Measurements from ENCODE around the gene SPATA13.

The SPATA13 gene

DNA sequence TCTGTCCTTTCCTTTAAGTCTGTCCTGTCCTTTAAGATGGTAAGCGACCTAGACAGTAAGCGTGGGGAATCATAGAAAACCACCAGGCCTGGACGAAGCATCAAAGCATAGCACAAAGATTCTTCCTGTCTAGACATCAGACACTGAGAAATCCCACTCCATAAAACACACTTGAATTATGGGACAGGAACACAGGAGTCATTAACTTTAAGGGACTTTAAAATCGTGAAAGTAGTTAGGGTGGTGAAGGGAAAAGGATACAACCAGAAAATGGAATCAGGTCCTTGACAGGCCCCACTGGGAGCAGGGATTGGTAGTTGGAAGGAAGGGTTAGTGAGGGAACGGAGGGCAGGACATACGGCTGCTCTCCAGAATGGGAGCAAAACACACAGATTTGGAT is 117.2 kb downstream of the SPATA13 start:
- no peaks in the 10 kb centered on the region for H3K36me3 Mint-ChIP-seq (ENCODE audit: low read depth)
- TF ChIP-seq, protein P1, sequence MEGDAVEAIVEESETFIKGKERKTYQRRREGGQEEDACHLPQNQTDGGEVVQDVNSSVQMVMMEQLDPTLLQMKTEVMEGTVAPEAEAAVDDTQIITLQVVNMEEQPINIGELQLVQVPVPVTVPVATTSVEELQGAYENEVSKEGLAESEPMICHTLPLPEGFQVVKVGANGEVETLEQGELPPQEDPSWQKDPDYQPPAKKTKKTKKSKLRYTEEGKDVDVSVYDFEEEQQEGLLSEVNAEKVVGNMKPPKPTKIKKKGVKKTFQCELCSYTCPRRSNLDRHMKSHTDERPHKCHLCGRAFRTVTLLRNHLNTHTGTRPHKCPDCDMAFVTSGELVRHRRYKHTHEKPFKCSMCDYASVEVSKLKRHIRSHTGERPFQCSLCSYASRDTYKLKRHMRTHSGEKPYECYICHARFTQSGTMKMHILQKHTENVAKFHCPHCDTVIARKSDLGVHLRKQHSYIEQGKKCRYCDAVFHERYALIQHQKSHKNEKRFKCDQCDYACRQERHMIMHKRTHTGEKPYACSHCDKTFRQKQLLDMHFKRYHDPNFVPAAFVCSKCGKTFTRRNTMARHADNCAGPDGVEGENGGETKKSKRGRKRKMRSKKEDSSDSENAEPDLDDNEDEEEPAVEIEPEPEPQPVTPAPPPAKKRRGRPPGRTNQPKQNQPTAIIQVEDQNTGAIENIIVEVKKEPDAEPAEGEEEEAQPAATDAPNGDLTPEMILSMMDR (IDR thresholded peaks at IDR 0.05) = no peak
- H3K27ac Mint-ChIP-seq = no peak overlapping the region
- H3K9me3 Mint-ChIP-seq = no peaks in the 10 kb centered on the region
- no peak overlapping the region for H3K4me3 Mint-ChIP-seq
- no peak for DNase-seq
- peaks cover 39% of the 10 kb centered on the region for H3K4me1 Mint-ChIP-seq
- H3K27me3 Mint-ChIP-seq (ENCODE audit: low read depth, poor library complexity) = peaks cover 4% of the 10 kb centered on the region

DNA sequence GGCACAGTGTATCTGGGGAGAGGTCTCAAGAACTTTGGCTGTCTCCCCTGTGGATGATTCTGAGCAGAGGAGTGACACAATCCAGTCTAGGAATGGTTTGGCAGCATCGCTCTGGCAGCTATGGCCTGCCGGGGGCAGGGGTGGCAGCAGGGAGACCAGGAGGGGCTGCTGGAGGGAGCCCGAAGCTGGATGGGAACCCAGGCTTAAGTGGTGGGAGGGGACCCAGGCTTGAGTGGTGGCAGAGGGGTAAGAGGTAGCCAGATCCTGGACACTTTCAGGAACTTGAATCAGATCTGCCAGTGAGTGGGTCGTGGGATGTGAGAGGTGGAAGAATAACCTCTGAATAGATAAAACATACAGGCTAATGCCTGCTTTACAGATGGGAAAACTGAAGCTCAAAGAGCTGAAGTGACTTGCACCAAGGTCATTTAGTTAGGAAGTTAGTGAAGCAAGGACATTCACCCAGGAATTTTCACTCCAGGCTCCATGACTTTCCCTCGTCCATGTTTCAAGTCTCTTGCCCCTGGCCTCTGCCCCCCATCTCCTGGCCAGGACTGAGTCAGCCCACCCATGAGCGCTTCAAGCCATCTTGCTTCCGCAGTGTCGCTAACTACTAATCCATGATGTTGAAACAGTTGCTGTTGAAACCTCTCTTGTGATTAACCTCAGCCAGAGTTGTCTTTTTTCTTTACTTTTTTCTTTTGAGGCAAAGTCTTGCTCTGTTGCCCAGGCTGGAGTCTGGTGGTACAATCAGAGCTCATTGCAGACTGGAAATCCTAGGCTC is 119.0 kb downstream of the SPATA13 start:
- DNase-seq = no peak
- H3K36me3 Mint-ChIP-seq (ENCODE audit: low read depth) = no peaks in the 10 kb centered on the region
- TF ChIP-seq, protein P1 (IDR thresholded peaks at IDR 0.05) = no peak
- H3K4me1 Mint-ChIP-seq = peaks cover 40% of the 10 kb centered on the region
- H3K27ac Mint-ChIP-seq = peak overlapping the region; percentile 31
- peaks cover 4% of the 10 kb centered on the region for H3K27me3 Mint-ChIP-seq (ENCODE audit: low read depth, poor library complexity)
- H3K4me3 Mint-ChIP-seq = no peak overlapping the region
- H3K9me3 Mint-ChIP-seq = no peaks in the 10 kb centered on the region

DNA sequence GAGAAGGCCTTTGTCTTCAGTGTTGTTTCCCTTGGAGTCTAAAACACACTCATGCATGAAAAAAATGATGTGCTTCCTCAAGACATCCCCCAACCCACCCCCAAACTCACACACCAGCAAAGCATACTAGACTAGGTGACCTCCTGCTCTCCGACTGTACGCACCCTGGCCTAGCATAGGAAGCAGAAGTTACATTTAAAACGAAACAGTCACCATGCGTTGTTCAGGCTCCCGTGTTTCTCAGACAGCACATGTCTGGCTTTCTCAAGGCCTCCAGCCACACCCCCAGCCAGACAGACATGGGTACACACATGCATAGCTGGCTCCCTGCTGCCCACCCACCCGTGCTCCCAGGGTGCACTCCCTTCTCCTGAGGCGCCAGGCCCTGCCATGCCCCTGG is 120.2 kb downstream of the SPATA13 start:
- Mint-ChIP-seq H3K36me3 (ENCODE audit: low read depth) (no peaks in the 10 kb centered on the region), H3K9me3 (no peaks in the 10 kb centered on the region), H3K27ac (no peak overlapping the region), H3K4me1 (peaks cover 32% of the 10 kb centered on the region), H3K27me3 (ENCODE audit: low read depth, poor library complexity) (peaks cover 4% of the 10 kb centered on the region), H3K4me3 (no peak overlapping the region)
- TF ChIP-seq, protein P1 (IDR thresholded peaks at IDR 0.05) = no peak
- no peak for DNase-seq

DNA sequence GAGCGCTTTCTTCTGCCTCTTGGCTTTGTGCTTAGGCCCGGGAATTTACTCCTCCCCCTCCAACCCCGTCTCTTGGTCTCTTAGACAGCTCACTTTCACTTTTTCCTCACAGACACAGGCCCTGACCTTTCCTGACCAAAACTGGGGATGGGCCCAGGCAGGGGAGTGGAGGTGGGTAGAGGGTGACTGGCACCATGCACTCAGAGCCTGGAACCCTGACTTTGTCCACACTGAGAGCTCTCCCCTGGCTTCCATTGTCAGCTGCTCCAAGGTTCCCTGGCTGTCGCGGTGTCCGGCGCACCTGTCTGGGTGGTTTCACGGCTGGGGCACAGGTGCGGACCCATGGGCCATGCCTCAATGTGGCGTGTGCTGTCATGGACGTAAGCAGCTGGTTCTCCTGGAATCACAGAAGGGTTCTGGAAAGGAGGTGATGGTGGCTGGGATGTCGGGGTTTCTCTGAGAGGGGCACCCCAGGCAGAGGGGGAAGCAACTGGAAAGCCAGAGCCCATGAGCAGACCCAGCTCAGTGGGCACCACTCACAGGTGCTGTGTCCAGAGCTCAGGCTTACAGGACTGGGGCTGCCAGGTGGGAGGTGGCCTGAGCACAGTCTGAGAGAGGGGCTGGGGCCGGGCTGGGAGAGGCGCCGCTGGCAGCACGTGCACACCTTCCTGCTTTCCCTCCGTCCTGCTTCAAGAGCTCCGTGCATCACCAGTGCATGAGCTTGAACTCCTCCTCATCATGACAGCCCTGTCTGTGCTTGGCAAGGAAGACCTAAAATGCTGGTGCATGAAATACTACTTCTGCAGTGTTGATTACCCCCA is 120.9 kb downstream of the SPATA13 start:
- H3K4me1 Mint-ChIP-seq = peaks cover 32% of the 10 kb centered on the region
- H3K27ac Mint-ChIP-seq = no peak overlapping the region
- no peaks in the 10 kb centered on the region for H3K9me3 Mint-ChIP-seq
- H3K36me3 Mint-ChIP-seq (ENCODE audit: low read depth) = no peaks in the 10 kb centered on the region
- TF ChIP-seq, protein P1 (IDR thresholded peaks at IDR 0.05) = no peak
- peaks cover 4% of the 10 kb centered on the region for H3K27me3 Mint-ChIP-seq (ENCODE audit: low read depth, poor library complexity)
- no peak overlapping the region for H3K4me3 Mint-ChIP-seq
- DNase-seq = no peak

DNA sequence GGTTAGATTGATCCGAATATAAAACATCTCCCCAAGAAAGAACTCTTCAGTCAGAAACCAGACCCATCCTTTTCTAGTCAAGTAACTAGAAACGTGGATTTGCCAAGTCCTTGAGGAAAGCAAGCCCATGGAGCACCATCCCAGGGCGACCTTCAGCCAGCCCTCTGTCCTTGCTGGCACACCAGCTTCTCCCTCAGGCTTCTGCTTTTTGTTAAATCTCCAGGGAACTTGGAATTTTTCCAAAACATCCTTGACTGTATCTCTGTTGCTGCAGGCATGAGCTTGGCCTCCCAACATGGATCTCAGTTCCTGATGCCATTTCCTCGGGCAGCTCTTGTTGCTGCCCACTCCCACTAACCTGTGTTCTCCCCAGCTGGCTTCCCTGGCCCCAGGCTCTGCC is 121.7 kb downstream of the SPATA13 start:
- TF ChIP-seq, protein P1 (IDR thresholded peaks at IDR 0.05) = no peak
- no peak overlapping the region for H3K4me3 Mint-ChIP-seq
- no peaks in the 10 kb centered on the region for H3K36me3 Mint-ChIP-seq (ENCODE audit: low read depth)
- DNase-seq = no peak
- peaks cover 32% of the 10 kb centered on the region for H3K4me1 Mint-ChIP-seq
- peaks cover 4% of the 10 kb centered on the region for H3K27me3 Mint-ChIP-seq (ENCODE audit: low read depth, poor library complexity)
- no peak overlapping the region for H3K27ac Mint-ChIP-seq
- H3K9me3 Mint-ChIP-seq = no peaks in the 10 kb centered on the region

All from nephron progenitor cell (in vitro differentiated cells).